CD4-positive, alpha-beta T cell treated with Interferon alpha-2 for 1 hour (primary cell): Measurements from ENCODE around the gene COA3.

Experiments
- DNase-seq, 2 donors: peaks; one replicate each; pipeline ENCODE4 v3.0.0-alpha.2; 2020 to 2022

COA3 gene

DNA sequence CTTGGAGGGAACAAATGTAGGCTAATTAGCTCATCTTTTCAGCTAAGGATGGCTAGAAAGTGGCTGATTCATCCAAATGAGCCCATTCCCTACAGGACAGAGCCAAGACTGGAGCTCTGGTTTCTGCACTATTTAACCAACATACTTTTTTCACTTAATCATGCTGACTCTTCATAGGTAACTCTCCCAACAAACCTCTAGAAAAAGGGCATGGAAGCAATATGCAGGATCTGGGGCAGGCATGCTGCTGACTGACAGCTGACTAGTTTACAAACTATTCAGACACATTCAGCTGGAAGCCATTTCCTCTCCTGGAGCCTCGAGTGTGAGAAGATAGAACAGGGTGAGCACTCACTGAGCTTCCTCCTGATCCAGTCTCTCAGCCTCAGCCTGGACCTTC, 19.4 kb upstream of the COA3 start:
- DNase-seq: no peak

DNA sequence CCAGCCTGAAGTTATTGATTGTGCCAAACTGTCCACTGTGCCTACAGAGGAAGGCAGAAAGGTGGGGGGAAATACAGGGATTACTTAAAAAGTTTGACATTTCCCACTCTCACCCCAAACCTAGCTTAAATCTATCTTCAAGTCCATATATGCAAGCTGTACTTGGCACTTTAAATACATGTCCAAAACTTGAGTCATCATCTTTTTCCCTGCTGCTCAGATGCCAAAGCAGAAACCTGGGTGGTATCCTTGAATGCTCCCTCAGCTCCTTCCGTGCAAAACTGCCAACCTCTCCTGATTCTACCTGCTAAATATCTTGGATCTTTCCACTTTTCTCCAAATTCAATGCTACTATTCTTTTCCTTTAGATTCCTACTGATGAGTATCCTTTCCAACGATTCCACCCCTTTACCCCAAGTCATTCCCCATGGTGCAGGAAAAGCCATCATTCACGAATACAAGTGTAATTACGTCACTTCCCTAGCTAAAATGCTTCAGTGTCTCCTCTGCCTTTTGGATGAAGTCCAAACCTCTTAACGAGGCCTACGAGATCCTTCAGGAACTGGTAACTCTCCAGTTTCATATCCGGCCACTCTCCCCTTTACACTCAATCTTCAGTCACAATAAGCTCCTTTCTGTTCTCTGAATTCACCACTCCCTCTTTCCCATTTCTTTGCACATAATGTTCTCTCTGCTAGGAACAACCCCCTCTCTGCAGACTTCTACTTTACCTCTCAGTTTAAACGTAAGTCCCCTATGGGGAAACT, 16.3 kb upstream of the COA3 start:
- no peak for DNase-seq

DNA sequence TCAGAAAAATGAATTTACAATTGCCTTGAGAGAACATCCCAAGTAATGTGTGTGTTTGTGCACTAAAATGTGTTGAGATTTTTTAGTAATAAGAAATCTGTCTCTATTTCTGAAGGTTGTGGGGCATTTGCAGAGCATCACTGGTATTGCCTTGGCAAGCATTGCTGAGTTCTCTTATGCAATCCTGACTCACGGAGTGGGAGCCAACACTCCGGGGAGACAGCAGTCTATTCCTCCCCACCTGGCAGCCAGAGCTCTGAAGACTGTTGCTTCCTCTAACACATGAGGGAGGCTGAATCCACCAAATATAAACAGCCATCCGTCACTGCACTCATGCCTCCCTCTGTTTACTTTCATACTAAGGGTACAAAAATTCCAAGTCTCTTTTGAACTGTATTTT, 10.7 kb upstream of the COA3 start:
- no peak for DNase-seq

DNA sequence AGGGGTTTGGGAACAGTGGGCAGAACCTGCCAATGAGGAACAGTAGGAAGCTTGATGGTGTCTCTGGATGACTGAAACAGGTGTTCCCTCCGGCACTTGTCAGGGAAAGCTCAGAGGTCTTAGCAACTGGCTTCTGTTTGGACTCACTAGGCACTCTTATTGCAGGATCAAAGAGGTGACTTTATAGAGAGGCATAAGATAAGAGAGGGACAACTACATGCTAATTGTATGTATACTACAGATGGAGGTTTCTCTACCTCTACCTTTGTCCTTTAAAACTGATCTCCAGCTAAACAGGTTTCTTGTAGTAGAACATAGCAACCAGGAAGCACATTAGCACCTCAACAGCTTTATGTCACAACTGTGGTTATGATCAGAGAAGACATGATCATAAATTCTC, 7.7 kb upstream of the COA3 start:
- DNase-seq: no peak

DNA sequence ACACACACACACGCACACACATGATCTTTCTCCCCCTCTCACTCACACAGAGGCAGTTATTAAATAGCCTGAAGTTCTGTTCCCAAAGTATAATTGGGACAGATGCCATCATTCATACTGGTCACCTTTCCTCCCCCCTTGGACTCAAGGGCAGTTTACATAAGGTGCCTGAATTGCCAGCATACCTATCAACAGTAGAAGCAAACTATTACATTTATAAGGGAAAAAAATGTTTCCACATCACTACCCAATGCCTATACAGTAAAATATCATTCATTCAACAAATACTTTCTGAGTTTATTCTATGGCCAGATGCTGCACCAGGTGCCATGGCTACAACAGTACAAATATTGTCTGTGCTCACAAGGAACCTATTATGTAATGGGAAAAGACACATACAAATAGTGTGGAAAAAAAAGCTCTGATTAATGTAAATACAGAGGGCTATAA, 6.4 kb upstream of the COA3 start:
- no peak for DNase-seq

DNA sequence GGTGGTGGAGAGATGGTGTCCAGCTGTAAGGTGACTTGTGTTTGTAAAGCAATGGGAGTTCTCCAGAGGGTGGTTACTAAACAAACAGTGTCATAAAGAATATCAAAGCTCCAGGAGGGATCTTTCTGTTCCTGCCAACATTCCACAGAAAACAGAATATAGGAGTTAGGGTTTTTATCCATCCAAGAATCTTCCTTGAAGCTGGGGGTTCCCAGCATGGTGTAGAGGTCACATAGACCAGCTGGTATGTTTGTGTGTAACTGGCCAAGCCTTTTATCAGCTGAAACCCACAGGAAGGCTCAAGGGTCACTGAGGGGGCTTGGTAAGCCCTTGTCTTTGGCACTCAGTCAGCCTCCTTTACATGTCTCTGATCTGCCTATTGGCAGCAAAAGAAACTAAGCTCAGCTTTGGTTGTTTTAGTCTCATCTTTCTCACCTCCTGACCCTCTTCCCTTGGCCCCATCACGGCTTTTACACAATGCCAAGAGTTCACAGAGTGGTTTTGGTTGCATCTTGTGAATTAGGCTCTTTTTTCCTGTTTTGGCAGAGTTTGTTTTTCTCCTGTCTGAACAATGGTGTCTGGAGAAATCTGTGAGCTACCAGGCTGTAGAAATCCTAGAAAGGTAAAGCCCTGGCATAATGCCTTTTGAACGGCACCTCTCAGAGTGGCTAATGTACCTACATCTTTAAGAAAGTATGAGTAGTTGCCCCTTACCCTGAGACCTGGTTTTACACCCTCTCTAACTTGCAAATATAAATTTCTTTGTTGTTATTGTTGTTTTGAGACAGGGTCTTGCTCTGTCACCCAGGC, 4.8 kb upstream of the COA3 start:
- no peak for DNase-seq

DNA sequence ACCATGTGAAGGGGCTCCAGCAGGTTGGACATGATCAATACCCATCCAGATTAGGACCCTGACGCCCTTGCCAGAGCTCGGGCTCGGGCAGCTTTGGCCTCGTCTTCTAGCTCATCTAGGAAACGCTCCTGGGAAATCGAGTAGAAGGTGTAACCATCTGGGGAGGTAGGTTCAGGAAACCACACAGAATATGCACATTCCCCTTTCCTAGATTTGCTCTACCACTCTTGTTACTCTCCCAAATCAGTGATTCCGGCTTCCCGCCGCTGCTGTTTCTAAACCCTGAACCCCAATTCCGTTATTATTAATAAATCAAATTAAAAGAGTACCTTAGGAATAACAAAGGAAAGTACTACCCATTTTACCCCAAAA, 507 bp downstream of the COA3 start:
- no peak for DNase-seq

DNA sequence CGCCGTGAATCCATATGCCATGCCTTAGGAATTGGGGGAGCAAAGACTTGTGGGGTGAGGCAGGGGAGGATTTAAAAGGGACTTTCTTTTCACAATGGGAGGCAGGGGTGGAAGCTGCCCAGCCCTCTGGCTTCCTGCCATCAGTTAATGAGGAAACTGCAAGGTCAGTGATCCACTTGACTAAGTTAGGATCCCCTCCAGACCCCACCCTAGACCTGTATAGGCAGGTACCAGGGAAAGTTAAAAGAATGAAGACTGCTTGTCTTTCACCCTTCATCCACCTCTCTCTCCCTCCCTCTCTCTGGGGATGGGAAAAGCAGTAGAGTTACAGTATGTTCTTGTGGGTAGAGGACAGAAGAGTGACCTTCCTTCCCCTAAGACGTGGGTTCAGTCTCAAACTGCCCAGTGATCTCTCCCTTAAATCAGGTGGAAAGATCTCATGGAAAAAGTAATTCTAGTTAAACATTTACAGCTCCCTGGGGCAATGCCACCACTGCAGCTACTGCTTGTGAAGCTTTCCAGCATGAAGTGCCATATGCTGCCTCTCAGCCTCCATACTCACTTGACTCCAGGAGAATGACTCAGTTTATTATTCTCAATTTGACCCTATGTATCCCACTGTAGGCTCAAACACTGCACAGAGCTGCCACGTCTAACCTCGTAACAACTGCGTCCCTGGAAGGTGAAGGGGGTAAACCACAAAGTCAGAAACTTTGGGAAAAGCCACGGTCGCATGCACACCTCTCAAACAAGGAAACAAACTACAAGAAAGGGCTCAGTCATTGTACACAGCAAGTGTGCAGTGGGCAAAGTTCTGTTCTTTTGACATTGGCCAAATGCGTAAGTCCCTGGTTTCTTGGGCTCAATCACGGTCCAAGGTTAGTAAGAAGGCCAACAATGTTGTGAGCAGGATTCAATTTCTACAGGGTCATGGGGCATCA, 1.2 kb downstream of the COA3 start:
- no peak for DNase-seq

DNA sequence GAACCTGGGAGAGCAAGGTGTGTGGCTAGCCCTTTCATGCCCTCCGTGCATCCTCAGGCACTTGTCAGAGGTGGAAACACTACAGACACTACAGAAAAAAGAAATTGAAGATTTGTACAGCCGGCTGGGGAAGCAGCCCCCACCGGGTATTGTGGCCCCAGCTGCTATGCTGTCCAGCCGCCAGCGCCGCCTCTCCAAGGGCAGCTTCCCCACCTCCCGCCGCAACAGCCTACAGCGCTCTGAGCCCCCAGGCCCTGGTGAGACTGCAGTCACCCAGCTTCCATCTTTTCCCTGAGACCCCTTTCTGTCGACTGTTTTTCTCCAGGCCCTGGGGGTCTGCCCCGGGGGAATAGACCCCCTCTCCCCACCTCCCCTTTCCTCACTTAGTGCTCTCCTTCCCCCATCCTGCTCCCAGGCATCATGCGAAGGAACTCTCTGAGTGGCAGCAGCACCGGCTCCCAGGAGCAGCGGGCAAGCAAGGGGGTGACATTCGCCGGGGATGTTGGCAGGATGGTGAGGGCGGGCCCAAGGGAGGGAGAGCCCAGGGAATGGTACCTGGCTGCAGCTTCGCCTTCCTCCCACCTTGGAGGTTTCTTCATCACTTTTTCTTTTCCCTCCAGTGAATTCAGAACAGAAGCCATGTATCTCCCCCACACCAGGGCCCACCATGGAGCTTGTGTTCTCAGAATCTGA, 2.3 kb downstream of the COA3 start:
- no peak for DNase-seq

DNA sequence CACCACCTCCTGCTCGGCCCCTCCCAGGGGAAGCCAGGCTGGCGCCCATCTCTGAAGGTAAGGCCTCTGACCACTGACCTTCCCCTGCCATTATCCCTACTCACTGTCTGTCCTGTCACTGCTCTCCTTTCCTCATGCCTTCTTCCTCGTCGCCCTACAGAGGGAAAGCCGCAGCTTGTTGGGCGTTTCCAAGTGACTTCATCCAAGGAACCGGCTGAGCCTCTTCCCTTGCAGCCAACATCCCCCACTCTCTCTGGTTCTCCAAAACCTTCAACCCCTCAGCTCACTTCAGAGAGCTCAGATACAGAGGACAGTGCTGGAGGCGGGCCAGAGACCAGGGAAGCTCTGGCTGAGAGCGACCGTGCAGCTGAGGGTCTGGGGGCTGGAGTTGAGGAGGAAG, 3.0 kb downstream of the COA3 start:
- no peak for DNase-seq

DNA sequence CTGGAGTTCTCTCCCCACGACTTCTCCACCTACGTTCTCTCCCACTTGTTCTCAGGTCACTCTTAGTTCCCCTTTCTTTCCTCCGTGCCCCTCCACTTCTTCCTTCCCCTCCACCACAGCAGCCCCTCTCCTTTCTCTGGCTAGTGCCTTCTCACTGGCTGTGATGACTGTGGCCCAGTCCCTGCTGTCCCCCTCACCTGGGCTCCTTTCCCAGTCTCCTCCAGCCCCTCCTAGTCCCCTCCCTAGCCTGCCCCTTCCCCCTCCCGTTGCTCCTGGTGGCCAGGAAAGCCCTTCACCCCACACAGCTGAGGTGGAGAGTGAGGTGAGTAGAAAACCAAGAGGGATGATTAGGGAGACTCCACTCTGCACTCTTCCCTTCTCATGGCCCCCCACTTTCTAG, 3.4 kb downstream of the COA3 start:
- no peak for DNase-seq

DNA sequence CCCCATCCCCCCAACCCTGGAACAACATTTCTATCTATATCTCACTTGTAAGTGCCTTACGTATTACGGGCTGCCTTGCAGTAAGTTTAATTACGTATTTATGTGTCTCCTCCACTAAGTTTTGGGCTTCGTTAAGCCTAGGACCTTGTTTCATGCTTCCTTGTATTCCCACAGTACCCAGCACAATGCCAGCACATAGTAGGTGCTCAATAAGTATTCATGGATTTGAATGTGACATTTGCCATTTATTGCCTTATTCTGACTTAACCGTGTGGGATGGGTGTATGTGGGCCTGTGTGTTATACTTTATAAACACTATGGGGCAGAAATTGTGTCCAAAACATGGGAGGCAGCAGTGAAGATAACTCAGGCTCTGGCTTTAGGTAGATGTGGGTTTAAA, 6.0 kb downstream of the COA3 start:
- no peak for DNase-seq

DNA sequence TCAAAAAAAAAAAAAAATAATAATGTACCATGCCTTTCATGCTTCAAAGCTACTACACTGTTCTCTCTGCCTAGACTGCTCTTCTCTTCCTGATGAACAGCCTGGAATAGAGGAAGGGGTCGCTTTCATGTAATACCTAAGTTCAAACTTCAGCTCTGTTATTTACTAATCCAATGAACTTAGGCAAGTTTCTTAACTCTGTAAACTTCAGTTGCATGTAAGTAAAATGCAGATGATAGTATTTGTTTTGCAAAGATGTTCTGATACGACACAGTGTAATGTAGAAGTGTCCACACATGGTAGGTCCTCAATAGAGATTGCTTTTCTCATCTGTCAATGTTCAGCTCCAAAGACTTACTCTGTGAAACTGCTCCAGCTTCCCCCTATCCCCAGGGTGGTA, 6.6 kb downstream of the COA3 start:
- no peak for DNase-seq

DNA sequence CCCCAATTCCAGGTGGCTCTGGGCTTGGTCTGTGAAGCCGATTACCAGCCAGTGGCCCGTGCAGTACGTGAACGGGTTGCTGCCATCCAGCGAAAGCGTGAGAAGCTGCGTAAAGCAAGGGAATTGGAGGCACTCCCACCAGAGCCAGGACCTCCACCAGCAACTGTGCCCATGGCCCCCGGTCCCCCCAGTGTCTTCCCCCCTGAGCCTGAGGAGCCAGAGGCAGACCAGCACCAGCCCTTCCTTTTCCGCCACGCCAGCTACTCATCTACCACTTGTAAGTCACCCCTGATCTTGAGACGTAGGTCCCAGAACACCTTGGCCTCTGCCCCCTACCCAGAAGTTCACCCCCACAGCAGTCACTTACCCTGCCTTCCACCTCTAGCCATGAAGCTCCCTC, 11.2 kb downstream of the COA3 start:
- DNase-seq: no peak

DNA sequence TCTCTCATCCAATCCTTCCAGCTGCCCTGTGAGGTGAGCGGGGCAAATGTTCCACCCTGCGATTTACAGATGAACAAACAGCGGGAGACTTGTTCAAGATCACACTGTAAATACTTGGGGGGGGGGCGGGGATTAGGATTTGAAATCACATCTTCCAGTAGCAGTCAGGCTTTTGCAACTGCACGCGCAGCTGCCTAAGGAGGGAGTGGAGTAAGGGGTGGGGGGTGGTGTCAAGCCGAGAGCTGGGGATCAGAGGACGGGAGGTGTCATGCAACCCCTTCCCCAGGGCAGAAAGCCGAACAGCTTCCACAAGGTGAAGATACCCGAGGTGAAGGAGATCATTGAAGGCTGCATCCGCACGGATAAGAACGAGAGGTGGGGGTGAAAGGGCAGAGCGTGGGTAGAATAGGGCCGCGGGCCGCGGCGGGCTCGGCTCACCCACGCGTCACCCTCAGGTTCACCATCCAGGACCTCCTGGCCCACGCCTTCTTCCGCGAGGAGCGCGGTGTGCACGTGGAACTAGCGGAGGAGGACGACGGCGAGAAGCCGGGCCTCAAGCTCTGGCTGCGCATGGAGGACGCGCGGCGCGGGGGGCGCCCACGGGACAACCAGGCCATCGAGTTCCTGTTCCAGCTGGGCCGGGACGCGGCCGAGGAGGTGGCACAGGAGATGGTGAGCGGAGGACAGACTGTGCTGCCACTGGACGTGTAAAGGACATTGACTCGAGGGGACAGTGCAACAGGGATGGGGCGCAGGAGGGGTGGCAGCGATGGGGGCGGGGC, 13.5 kb downstream of the COA3 start:
- DNase-seq: no peak

DNA sequence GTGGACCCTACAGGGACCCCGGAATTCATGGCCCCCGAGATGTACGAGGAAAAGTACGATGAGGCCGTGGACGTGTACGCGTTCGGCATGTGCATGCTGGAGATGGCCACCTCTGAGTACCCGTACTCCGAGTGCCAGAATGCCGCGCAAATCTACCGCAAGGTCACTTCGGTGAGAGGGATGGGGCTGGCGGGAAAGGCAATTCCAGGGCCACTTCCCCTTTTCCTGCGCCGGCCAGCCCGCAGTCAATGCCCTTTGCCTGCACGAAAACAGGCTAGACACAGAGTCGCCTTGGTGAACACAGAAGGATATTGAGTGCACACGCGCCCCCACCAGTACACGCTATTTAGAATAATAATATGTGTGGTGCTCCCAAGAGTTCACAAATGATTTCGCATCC, 14.1 kb downstream of the COA3 start:
- no peak for DNase-seq

DNA sequence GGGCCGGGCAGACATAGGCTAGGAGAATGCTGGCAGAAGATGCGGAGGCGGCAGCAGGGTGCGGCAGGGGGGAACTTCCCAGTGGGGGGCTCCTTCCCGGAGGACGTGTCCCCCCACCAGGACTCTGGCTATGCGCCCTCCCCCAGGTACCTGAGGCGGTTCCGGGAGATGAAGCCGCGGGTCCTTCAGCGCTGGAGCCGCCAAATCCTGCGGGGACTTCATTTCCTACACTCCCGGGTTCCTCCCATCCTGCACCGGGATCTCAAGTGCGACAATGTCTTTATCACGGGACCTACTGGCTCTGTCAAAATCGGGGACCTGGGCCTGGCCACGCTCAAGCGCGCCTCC, 14.7 kb downstream of the COA3 start:
- no peak for DNase-seq

DNA sequence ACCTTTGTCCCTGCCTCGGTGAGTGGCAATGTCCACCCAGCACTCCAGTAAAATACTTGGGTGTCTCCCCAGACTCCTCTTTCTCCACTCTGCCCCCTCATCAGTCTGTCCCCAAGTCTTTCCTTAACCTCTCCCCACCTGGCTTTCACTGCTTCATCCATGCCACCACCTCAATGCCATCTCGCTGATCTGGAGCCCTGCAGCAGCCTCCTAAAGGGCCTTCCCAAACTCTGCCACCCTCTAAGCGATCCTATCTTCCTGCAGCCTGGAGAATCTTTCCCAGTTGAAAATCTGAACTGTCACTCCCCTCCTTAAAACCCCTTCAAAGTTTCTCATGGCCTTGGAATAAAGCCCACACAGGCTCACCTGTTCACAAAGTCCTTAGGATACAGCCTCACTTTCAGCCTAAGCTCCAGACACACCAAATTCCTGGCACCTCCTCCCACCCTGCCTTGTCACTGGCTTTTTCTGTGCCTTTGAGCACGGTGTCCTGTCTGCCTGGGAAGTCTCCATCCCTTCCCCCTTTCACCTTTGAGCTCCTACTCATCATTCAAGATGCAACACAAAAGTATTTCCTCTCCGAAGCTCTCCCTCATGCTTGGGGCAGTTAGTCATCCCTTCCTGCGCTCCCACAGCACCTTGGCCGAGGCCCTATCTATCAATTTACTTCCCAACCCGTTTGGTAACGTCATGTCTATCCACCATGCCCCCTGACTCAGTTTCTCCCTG, 15.3 kb downstream of the COA3 start:
- no peak for DNase-seq

DNA sequence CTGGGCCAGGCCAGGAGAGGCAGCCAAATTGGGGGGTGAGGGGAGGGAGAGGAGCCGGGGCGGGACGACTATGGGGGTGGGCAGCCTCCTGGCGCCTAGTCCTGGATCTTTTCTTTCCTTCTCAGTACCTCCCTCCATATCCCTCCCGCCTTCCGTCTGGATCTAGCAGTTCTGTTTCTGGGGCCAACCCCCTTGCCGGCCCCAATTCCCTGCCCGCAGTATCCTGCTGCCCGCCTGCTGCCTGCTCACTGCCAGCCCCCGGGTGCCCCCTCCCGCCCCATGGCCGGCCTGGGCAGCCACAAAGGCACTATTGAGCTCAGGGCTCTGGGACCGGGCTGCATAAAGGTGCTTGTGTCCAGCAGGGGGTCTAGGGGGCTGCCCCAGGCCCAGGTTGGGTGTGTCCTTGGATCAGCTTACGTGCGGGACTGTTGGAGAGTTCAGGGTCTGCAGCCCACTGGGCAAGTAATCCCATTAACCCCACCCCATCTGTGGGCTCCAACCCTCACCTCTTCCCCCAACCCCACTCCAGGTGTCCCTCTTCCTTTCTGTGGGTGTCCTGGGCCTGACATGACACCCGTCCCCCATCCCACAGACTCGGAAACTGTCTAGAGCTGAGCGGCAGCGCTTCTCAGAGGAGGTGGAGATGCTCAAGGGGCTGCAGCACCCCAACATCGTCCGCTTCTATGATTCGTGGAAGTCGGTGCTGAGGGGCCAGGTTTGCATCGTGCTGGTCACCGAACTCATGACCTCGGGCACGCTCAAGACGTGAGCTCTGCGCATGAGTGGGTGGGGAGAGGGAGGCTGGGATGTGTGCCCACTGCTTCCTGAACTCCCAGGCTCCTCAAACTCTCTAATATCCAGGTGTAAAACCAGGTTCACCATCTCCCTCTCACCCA, 16.1 kb downstream of the COA3 start:
- no peak for DNase-seq

DNA sequence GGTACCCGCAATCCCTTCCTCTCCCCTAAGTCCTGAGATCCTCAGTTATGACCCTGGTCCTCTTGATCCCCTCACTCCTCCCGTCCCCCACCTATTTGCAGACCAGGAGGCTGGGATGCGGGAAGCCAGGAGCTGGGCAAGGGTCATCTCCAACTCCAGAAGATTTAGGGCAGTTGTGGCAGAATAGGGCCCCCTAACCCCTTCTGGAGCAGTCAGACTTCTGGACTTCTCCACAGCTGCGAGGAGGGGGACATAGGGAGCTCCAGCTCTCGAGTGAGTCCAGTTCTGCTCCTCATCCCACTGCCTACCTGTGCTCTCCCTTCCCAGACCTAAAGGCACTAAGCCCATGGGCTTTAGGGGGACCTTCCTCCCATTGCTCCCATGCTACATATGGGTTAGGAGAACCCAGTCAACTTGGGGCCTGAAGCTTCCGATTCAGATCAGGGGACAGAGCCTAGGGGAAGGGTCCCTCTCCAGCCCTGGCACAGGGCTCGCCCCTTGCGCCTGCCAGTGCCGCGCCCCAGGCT, 16.8 kb downstream of the COA3 start:
- DNase-seq: no peak
